ENCODE measurements around the gene MAPK14.
"Not testable (repeated sequence)": the region's sequence is repeated elsewhere in the genome, so short reads cannot be mapped to it uniquely, and the experiment has no call there.

The MAPK14 gene

GRCh38 chr6:36027501-36028087 lies at the start of gene MAPK14:
Gene MAPK14 (plus strand): TSS chr6:36027808. CDS start chr6:36028158, 350 bp downstream.
- DNase-seq (ENCODE audit: low read depth in 1 of 2, low spot score in 1 of 2), result peak; percentile 93 to 99

GRCh38 chr6:35980126-35980525 lies 47.5 kb upstream of the MAPK14 start:
- DNase-seq (ENCODE audit: low read depth in 1 of 2, low spot score in 1 of 2), result not testable (repeated sequence)

GRCh38 chr6:35980991-35981645 lies 46.5 kb upstream of the MAPK14 start:
- DNase-seq (ENCODE audit: low read depth in 1 of 2, low spot score in 1 of 2), result no peak

- DNase-seq (ENCODE audit: low read depth in 1 of 2, low spot score in 1 of 2), result no peak
These were observed 42.9 kb upstream of the MAPK14 start for GRCh38 chr6:35984701-35985100.

- not testable (repeated sequence) for DNase-seq (ENCODE audit: low read depth in 1 of 2, low spot score in 1 of 2)
These were observed 39.6 kb upstream of the MAPK14 start for GRCh38 chr6:35988047-35988446.

- no peak for DNase-seq (ENCODE audit: low read depth in 1 of 2, low spot score in 1 of 2)
These were observed 34.5 kb upstream of the MAPK14 start for GRCh38 chr6:35993150-35993549.

GRCh38 chr6:36000451-36000850 lies 27.2 kb upstream of the MAPK14 start:
- no peak for DNase-seq (ENCODE audit: low read depth in 1 of 2, low spot score in 1 of 2)

- no peak for DNase-seq (ENCODE audit: low read depth in 1 of 2, low spot score in 1 of 2)
These were observed 11.9 kb upstream of the MAPK14 start for GRCh38 chr6:36015666-36016065.

GRCh38 chr6:36018339-36018738 lies 9.3 kb upstream of the MAPK14 start:
- DNase-seq (ENCODE audit: low read depth in 1 of 2, low spot score in 1 of 2), result no peak

GRCh38 chr6:36019167-36019566 lies 8.4 kb upstream of the MAPK14 start:
- no peak for DNase-seq (ENCODE audit: low read depth in 1 of 2, low spot score in 1 of 2)

GRCh38 chr6:36020154-36020553 lies 7.5 kb upstream of the MAPK14 start:
- no peak for DNase-seq (ENCODE audit: low read depth in 1 of 2, low spot score in 1 of 2)

GRCh38 chr6:36023996-36024795 lies 3.4 kb upstream of the MAPK14 start, which contains the start of gene SLC26A8:
Gene SLC26A8 (minus strand): TSS chr6:36024641. CDS start chr6:36019707, 4,934 bp downstream.
- no peak for DNase-seq (ENCODE audit: low read depth in 1 of 2, low spot score in 1 of 2)

- no peak for DNase-seq (ENCODE audit: low read depth in 1 of 2, low spot score in 1 of 2)
These were observed 2.2 kb upstream of the MAPK14 start for GRCh38 chr6:36025260-36025931.

- no peak for DNase-seq (ENCODE audit: low read depth in 1 of 2, low spot score in 1 of 2)
These were observed 1.7 kb upstream of the MAPK14 start for GRCh38 chr6:36025932-36026327.

- DNase-seq (ENCODE audit: low read depth in 1 of 2, low spot score in 1 of 2), result peak; percentile 35 to 37
These were observed 674 bp downstream of the MAPK14 start for GRCh38 chr6:36028088-36028876.

GRCh38 chr6:36028877-36029324 lies 1.3 kb downstream of the MAPK14 start:
- DNase-seq (ENCODE audit: low read depth in 1 of 2, low spot score in 1 of 2), result peak; percentile 37 to 76

- DNase-seq (ENCODE audit: low read depth in 1 of 2, low spot score in 1 of 2), result no peak
These were observed 1.9 kb downstream of the MAPK14 start for GRCh38 chr6:36029464-36029863.

GRCh38 chr6:36032261-36032660 lies 4.7 kb downstream of the MAPK14 start:
- no peak for DNase-seq (ENCODE audit: low read depth in 1 of 2, low spot score in 1 of 2)

- DNase-seq (ENCODE audit: low read depth in 1 of 2, low spot score in 1 of 2), result not testable (repeated sequence)
These were observed 5.5 kb downstream of the MAPK14 start for GRCh38 chr6:36033144-36033543.

GRCh38 chr6:36033935-36034334 lies 6.3 kb downstream of the MAPK14 start:
- peak in 1 of 2 donors; percentile 26 for DNase-seq (ENCODE audit: low read depth in 1 of 2, low spot score in 1 of 2)

- no peak for DNase-seq (ENCODE audit: low read depth in 1 of 2, low spot score in 1 of 2)
These were observed 6.8 kb downstream of the MAPK14 start for GRCh38 chr6:36034441-36034840.
